AG09309 (cell line): ENCODE data around the gene ZNF460.

Experiments
- DNase-seq: peaks from one replicate; pipeline ENCODE4 v3.0.0-alpha.2; 2010; ENCODE audit warnings: low read depth
- H3K4me3 ChIP-seq: 2 replicates; pipeline ENCODE4 v1.5.1; 2011; ENCODE audit warnings: mild to moderate bottlenecking, low read depth, low read length, moderate library complexity; ENCODE audit not compliant: control insufficient read depth
- CTCF ChIP-seq: IDR thresholded peaks from 2 replicates; pipeline ENCODE4 v1.5.1; 2011; ENCODE audit warnings: mild to moderate bottlenecking, low read depth, low read length, inconsistent platforms; ENCODE audit not compliant: insufficient read depth, control insufficient read depth; ENCODE audit errors: missing control alignments

ZNF460 gene

GRCh38 chr19:57293719-57294118, 13.4 kb downstream of the ZNF460 start:
- H3K4me3 ChIP-seq, result no peak overlapping the region
- DNase-seq, result no peak
- TF ChIP-seq CTCF, result no peak

DNA sequence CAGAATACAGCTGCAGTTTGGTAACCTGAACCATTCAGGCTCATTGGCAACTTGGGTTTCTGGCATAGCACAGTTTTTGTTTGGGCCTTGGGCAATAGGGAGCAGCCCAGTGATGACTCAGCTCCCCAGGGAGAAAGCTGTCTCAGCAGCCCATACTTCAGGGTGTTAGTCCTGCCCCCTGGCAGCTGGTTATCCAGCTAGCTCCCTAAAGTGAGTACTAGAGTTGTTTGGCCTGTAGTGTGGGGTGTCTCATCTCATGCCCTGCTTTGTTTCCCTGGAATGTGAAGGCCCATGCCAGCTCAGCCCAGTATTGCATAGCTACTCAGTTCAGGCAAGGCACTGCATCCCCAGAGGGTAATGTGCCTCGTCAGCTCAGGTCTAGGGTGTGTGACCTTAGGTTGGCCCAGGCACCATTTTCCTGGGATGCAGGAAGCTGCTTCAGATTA, 21.8 kb downstream of the ZNF460 start:
- peak; percentile 95 for DNase-seq
- no peak overlapping the region for H3K4me3 ChIP-seq
- peak; percentile 9 for TF ChIP-seq CTCF

DNA sequence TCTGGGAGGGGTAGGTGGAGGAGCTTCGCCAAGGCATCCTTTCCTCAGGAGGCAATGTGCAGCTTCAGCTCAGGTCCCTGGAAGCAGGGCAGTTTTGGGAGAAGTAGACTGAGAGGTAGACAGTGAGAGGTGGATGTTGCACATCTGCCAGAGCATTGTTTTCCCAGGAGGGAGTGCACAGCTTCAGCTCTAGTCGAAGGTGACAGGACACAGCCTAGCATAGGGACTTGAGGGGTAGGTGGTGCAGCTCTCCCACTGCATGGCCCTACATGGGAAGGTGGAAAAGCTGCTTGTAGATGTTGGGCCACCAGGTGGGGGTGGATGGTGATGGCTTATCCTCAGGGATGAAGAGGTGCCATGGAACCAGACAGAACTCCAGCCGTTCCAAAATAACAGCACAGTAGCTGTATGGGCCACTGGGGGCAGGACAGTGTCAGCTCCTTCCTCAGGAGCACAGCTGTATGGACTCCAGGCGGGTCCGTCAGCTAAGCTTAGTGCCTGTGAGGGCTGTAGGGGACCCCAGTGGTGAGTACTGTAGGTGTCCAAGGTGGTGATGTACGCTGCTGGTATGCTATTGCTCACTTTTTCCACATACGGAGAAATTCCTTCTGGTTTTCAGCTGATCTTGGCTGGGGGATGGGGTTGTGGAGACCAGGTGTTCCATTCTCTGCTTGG, 22.6 kb downstream of the ZNF460 start:
- no peak for TF ChIP-seq CTCF
- no peak overlapping the region for H3K4me3 ChIP-seq
- DNase-seq, result no peak

GRCh38 chr19:57305056-57305455, 24.8 kb downstream of the ZNF460 start:
- no peak overlapping the region for H3K4me3 ChIP-seq
- TF ChIP-seq CTCF, result no peak
- no peak for DNase-seq

GRCh38 chr19:57308514-57308913, 28.2 kb downstream of the ZNF460 start:
- no peak for TF ChIP-seq CTCF
- no peak for DNase-seq
- no peak overlapping the region for H3K4me3 ChIP-seq

- H3K4me3 ChIP-seq, result no peak overlapping the region
- no peak for DNase-seq
- TF ChIP-seq CTCF, result no peak
Measured at GRCh38 chr19:57310792-57311191, 30.5 kb downstream of the ZNF460 start.

- no peak for TF ChIP-seq CTCF
- H3K4me3 ChIP-seq, result no peak overlapping the region
- no peak for DNase-seq
Measured at GRCh38 chr19:57314146-57314545, 33.9 kb downstream of the ZNF460 start.
